Measurements from ENCODE around the gene RCSD1.

GRCh38 chr1:167629681-167630567 is at the start of gene RCSD1:
- TF ChIP-seq CTCF (IDR thresholded peaks at IDR 0.05; ENCODE audit: low read depth, low read length, poor library complexity, severe bottlenecking) = no peak
- no peak for TF ChIP-seq EZH2phosphoT487 (IDR thresholded peaks at IDR 0.05; ENCODE audit: borderline replicate concordance, low read length)

All from DOHH2 (cell line).